T-helper 22 cell (primary cell): Measurements from ENCODE around the gene TBX1.
"Not testable (repeated sequence)": the region's sequence is repeated elsewhere in the genome, so short reads cannot be mapped to it uniquely, and the experiment has no call there.

ENCODE experiments used
- DNase-seq: peaks from one replicate; pipeline ENCODE4 v3.0.0-alpha.2; 2020; ENCODE audit warnings: low read depth

Gene TBX1

GRCh38 chr22:19723232-19723982 is 37.2 kb upstream of the TBX1 start, which contains the start of gene GP1BB:
Gene GP1BB, plus strand, starts transcription at chr22:19723539. Its CDS starts 31 bp downstream, at chr22:19723570.
- DNase-seq: no peak

GRCh38 chr22:19723983-19724827 is 36.4 kb upstream of the TBX1 start:
- DNase-seq: no peak

- no peak for DNase-seq
These were observed 35.5 kb upstream of the TBX1 start for GRCh38 chr22:19724927-19725661.

DNA sequence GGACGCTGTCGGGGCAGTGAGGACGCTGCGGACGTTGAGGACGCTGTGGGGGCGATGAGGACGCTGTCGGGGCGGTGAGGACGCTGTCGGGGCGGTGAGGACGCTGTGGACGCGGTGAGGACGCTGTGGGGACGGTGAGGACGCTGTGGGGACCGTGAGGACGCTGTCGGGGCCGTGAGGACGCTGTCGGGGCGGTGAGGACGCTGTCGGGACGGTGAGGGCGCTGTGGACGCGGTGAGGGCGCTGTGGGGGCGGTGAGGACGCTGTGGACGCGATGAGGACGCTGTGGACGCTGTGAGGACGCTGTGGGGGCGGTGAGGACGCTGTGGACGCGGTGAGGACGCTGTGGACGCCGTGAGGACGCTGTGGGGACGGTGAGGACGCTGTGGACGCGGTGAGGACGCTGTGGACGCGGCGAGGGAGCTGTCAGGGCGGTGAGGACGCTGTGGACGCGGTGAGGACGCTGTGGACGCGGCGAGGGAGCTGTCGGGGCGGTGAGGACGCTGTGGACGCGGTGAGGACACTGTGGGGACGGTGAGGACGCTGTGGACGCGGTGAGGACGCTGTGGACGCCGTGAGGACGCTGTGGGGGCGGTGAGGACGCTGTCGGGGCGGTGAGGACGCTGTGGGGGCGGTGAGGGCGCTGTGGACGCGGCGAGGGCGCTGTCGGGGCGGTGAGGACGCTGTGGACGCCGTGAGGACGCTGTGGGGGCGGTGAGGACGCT is 34.4 kb upstream of the TBX1 start:
- not testable (repeated sequence) for DNase-seq

GRCh38 chr22:19727310-19728150 is 33.0 kb upstream of the TBX1 start:
- no peak for DNase-seq

DNA sequence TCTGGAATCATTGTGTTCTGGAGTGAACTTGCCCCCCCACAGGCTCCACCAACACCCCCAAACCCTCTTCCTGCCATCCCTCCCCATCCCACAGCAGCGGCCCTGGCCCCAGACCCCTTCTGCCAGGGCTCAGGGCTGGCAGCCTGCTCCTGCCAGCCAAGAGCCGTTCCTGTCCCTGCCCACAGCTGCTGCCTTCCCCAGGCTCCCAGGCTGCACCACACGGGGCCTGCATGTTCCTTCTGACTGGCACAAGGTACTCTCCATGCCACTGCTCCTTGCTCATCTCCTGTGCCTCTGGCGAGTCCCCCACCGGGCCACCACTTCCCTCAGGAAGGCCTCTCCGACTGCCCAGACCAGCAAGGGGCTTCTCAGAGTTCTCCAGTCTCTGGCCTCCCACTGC is 32.3 kb upstream of the TBX1 start:
- DNase-seq: no peak

GRCh38 chr22:19728836-19729235 is 31.7 kb upstream of the TBX1 start:
- no peak for DNase-seq

DNA sequence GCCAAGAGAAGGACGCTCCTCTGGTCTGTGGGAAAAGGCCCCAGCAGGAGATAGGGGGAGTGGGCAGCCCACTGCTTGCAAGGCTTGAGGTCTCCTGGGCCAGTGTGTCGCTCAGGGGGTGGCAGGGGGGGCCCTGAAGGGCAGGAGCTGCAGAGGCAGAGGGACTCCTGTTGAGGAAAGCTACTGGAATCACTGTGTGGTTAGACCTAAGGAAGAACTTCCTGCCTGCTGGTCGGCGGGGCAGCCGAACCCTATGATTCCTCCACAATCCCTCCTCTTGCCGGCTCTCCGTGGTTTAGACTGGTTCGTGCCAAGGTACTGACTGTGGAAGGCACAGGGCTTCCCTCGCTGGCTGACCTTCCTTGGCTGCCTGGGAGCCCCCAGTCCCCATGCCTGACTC is 31.1 kb upstream of the TBX1 start:
- DNase-seq: no peak

- DNase-seq: no peak
These were observed 30.4 kb upstream of the TBX1 start for GRCh38 chr22:19730198-19730597.

DNA sequence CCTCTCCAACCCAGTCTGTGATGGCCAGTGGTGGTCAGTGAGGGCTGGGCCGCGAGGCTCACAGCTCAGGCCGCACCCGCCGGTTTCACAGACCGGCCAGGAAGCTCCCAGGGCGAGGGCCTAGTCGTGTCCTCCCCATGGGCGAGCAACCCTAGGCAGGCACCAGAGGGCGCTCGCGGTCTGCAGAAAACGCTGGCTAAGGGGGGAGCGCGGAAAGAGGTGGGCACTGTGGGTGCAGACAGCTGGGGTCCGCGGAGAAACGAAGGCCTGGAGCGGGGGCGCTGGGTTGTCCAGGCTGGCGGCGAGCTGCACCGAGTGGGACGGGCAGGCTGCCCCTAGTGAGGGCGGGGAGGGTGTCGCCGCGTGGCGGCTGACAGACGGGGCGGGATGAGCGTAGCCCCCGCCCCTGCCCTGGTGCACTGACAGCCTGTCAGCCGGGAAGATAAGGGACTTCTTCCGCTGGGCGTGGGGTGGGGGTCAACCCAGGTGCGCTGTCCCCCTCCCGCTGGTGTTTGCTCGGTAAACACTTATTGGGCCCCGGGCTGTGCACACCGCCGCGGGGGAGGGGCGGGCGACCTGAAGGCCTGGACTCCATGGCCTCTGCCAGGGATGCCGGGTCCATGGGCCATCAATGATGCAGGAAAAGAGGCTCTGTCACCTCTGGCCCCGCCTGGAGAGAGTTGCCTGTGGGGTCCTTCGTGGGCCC is 29.8 kb upstream of the TBX1 start:
- peak; percentile 52 for DNase-seq

- no peak for DNase-seq
These were observed 29.0 kb upstream of the TBX1 start for GRCh38 chr22:19731361-19732135.

DNA sequence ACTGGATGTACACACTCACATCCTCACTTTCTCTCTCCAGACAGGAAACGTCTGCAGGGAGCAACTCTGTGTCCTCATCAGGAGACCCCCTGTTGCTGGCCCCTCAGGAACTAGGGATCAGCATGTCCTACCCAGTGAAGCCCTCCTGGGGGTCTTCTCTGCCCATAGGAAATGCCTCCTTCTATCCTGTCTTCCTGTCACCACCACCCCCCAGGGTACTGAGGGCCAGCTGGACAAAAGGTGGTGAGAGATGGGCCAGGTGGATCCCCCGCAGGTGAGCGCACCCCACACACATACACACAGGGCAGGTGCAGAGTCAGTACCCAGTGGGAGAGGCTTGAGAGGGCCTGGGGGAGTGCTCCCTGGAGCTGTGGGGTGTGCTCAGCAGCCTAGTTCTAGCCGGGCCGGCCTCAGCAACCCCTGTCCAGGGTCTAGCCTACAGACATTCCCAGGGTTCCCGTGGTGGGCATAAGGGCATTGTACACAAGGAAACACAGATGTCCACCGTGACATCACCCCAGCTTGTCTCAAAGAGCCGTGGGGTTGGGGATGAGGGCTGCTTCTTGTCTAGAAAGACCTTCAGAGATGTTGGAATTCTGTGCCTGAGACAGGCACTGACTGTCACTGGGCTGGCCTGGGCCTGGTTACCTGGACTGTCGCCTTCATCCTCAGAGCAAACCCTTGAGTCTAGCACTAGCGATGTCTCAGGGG is 28.0 kb upstream of the TBX1 start:
- no peak for DNase-seq

GRCh38 chr22:19733755-19734154 is 26.8 kb upstream of the TBX1 start:
- no peak for DNase-seq

DNA sequence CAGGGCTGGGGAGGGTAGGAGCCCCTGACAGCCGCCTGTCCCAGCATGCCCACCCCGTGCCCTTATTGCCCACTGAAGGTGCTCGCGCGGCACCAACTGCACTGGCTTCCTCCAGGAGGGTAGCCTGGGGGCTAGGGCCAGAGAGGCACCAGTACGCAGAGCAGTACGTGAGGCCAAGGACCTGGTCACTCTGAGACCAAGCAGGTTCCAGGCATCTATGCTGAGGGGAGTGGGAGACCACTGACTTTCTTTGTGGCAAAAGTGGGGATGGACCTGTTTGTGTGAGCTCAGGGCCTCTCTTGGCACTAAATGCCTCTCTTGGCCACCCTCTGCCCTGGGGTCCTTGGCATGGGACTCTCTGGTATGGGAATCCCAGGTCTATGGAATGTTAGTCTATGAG is 26.4 kb upstream of the TBX1 start:
- DNase-seq: no peak

GRCh38 chr22:19734837-19735382 is 25.7 kb upstream of the TBX1 start:
- no peak for DNase-seq

GRCh38 chr22:19735665-19736510 is 24.7 kb upstream of the TBX1 start:
- no peak for DNase-seq

GRCh38 chr22:19737846-19738663 is 22.5 kb upstream of the TBX1 start:
- DNase-seq: no peak
